T-helper 2 cell treated with Interferon-gamma antibody and Interleukin-4, amounts not matched to agents 100 ng/mL and 5 ng/mL, for 36 hours (primary cell): ENCODE data around the gene KCNJ4. TPM values are rescaled to one million over a fixed set of nuclear protein-coding genes. Genes with fewer than 3 reads are reported as not detected.
"Not testable (repeated sequence)": the region's sequence is repeated elsewhere in the genome, so short reads cannot be mapped to it uniquely, and the experiment has no call there.

Experiments used
- intact Hi-C: fragments of 100-400 bp; cut with micrococcal nuclease; formaldehyde crosslinking; loops from one replicate; pipeline ENCODE4 v1.15.1; 2023
- total RNA-seq: library from RNA; stranded (reverse); gene quantifications from 2 replicates; pipeline ENCODE4 v1.2.3, GENCODE V29; 2022

The KCNJ4 gene
- total RNA-seq, 1 donor from 2014 or later: not detected

GRCh38 chr22:38471237-38471636, 16.2 kb upstream of the KCNJ4 start:
- intact Hi-C loops: no loop called here

- intact Hi-C loops: not testable (repeated sequence)
These were observed 15.2 kb upstream of the KCNJ4 start for GRCh38 chr22:38470179-38470578.

- intact Hi-C loops: no loop called here
These were observed 14.3 kb upstream of the KCNJ4 start for GRCh38 chr22:38469306-38469781.

GRCh38 chr22:38468443-38469305, 13.7 kb upstream of the KCNJ4 start:
- intact Hi-C loops: no loop called here

- intact Hi-C loops: no loop called here
These were observed 13.0 kb upstream of the KCNJ4 start, which contains the start of gene KDELR3 for GRCh38 chr22:38467904-38468442. TSS of gene KDELR3 (plus strand) at chr22:38468096. CDS start at chr22:38468234, 138 bp downstream.

- intact Hi-C loops: no loop called here
These were observed 12.5 kb upstream of the KCNJ4 start for GRCh38 chr22:38467438-38467903.

- intact Hi-C loops: no loop called here
These were observed 10.9 kb upstream of the KCNJ4 start for GRCh38 chr22:38465673-38466490.

- intact Hi-C loops: no loop called here
These were observed 10.1 kb upstream of the KCNJ4 start for GRCh38 chr22:38464992-38465672.

GRCh38 chr22:38462960-38463784, 8.2 kb upstream of the KCNJ4 start:
- intact Hi-C loops: no loop called here

- intact Hi-C loops: no loop called here
These were observed 6.5 kb upstream of the KCNJ4 start for GRCh38 chr22:38461414-38462081.

GRCh38 chr22:38461057-38461413, 6.0 kb upstream of the KCNJ4 start:
- intact Hi-C loops: no loop called here

GRCh38 chr22:38460426-38460840, 5.4 kb upstream of the KCNJ4 start:
- intact Hi-C loops: no loop called here

- intact Hi-C loops: no loop called here
These were observed 2.1 kb upstream of the KCNJ4 start for GRCh38 chr22:38456841-38457699.

GRCh38 chr22:38456272-38456835, 1.4 kb upstream of the KCNJ4 start:
- intact Hi-C loops: no loop called here

GRCh38 chr22:38455530-38456271, 702 bp upstream of the KCNJ4 start:
- intact Hi-C loops: no loop called here

GRCh38 chr22:38454353-38455075, 485 bp downstream of the KCNJ4 start:
- intact Hi-C loops: no loop called here

GRCh38 chr22:38453996-38454352, 1.0 kb downstream of the KCNJ4 start:
- intact Hi-C loops: no loop called here
